Muscle of arm (tissue), 12 donors: ENCODE results near the gene DENND4C. TPM values are rescaled to one million over a fixed set of nuclear protein-coding genes. Genes with fewer than 3 reads are reported as not detected.
"Not testable (repeated sequence)": the region's sequence is repeated elsewhere in the genome, so short reads cannot be mapped to it uniquely, and the experiment has no call there.

ENCODE experiments used
- DNase-seq: peaks from one replicate; pipeline ENCODE4 v3.0.0-alpha.2; 2013
- polyA plus RNA-seq, 12 donors: library from polyadenylated mRNA; unstranded; fragments of 120-200 nt; gene quantifications; one replicate each; pipeline ENCODE4 v1.2.1, GENCODE V29; 2013; ENCODE audit not compliant: insufficient read length in 12 of 12

DENND4C gene
- polyA plus RNA-seq, 12 donors: 22.7 to 164 (median 29.5) TPM

GRCh38 chr9:19369107-19369506, 138.6 kb downstream of the DENND4C start:
- no peak for DNase-seq

- DNase-seq: no peak
Measured at GRCh38 chr9:19371942-19372341, 141.4 kb downstream of the DENND4C start.

GRCh38 chr9:19372567-19372966, 142.1 kb downstream of the DENND4C start:
- DNase-seq: no peak

- no peak for DNase-seq
Measured at GRCh38 chr9:19373527-19373926, 143.0 kb downstream of the DENND4C start.

GRCh38 chr9:19375538-19375937, 145.0 kb downstream of the DENND4C start:
- DNase-seq: no peak

GRCh38 chr9:19376931-19377330, 146.4 kb downstream of the DENND4C start:
- DNase-seq: no peak

- no peak for DNase-seq
Measured at GRCh38 chr9:19378164-19378563, 147.7 kb downstream of the DENND4C start.

- no peak for DNase-seq
Measured at GRCh38 chr9:19378647-19379046, 148.2 kb downstream of the DENND4C start.

- no peak for DNase-seq
Measured at GRCh38 chr9:19379283-19379682, 148.8 kb downstream of the DENND4C start.

- DNase-seq: no peak
Measured at GRCh38 chr9:19379697-19380046, 149.2 kb downstream of the DENND4C start.

- DNase-seq: no peak
Measured at GRCh38 chr9:19380826-19381075, 150.3 kb downstream of the DENND4C start.

- no peak for DNase-seq
Measured at GRCh38 chr9:19381656-19382055, 151.2 kb downstream of the DENND4C start.

- DNase-seq: not testable (repeated sequence)
Measured at GRCh38 chr9:19385212-19385611, 154.7 kb downstream of the DENND4C start.

- no peak for DNase-seq
Measured at GRCh38 chr9:19385786-19386501, 155.5 kb downstream of the DENND4C start.

GRCh38 chr9:19386502-19387044, 156.1 kb downstream of the DENND4C start:
- no peak for DNase-seq

- DNase-seq: no peak
Measured at GRCh38 chr9:19387317-19387716, 156.8 kb downstream of the DENND4C start.

- not testable (repeated sequence) for DNase-seq
Measured at GRCh38 chr9:19389539-19389938, 159.0 kb downstream of the DENND4C start.

GRCh38 chr9:19397845-19398244, 167.4 kb downstream of the DENND4C start:
- DNase-seq: no peak

GRCh38 chr9:19403231-19403630, 172.7 kb downstream of the DENND4C start:
- not testable (repeated sequence) for DNase-seq

- no peak for DNase-seq
Measured at GRCh38 chr9:19404283-19405075, 174.0 kb downstream of the DENND4C start.

GRCh38 chr9:19405771-19406170, 175.3 kb downstream of the DENND4C start:
- no peak for DNase-seq

- DNase-seq: no peak
Measured at GRCh38 chr9:19408316-19408692, 177.8 kb downstream of the DENND4C start.

GRCh38 chr9:19408693-19409400, 178.4 kb downstream of the DENND4C start, which contains the start of gene ACER2:
Gene ACER2, plus strand, starts transcription at chr9:19409009. Its CDS starts 76 bp downstream, at chr9:19409085.
- peak; percentile 90 for DNase-seq
